BE2C (cell line): ENCODE data around the gene PIGL.
A peak's percentile ranks its signal among the peaks of the same experiment; 100 is the strongest.

Experiments
- DNase-seq: peaks from one replicate; pipeline ENCODE4 v3.0.0-alpha.2; 2020
- H3K27me3 ChIP-seq: fragments of 250-450 bp; sonication (Bioruptor Pico); 2 replicates; pipeline ENCODE4 v1.5.1; 2020; ENCODE audit warnings: mild to moderate bottlenecking
- H3K36me3 ChIP-seq: fragments of 250-450 bp; sonication (Bioruptor Pico); 2 replicates; pipeline ENCODE4 v1.5.1; 2020; ENCODE audit warnings: mild to moderate bottlenecking
- H3K4me1 ChIP-seq: fragments of 250-450 bp; sonication (Bioruptor Pico); 2 replicates; pipeline ENCODE4 v1.5.1; 2020
- H3K4me3 ChIP-seq: 2 replicates; pipeline ENCODE4 v1.5.1; 2011; ENCODE audit warnings: low read depth, low read length
- H3K9me3 ChIP-seq: fragments of 250-450 bp; sonication (Bioruptor Pico); 2 replicates; pipeline ENCODE4 v1.5.1; 2020
- CTCF ChIP-seq: IDR thresholded peaks from 2 replicates; pipeline ENCODE4 v1.5.1; 2012; ENCODE audit warnings: mild to moderate bottlenecking, low read depth, low read length

PIGL gene

DNA sequence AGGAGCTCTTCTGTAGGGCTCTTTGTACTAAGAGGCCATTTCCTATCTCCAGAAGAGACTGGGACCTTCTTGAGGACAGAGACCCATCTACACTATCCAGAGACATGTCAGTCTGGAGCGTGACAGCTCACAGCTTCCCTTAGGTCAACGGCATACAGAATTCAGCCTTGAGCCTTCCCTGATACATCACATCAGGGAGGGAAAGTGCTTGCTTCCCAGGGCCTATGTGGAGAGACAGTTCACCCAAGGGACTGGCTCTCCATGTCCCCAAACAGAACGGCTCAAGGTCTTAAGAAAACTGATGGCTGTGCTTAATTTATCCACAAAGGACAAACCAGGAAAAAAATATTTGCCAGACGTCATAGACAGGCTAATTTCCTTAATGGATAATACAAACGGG lies 128.6 kb downstream of the PIGL start:
- TF ChIP-seq CTCF, result no peak
- DNase-seq, result no peak
- Histone ChIP-seq H3K27me3 (no peaks in the 10 kb centered on the region), H3K36me3 (peaks cover 21% of the 10 kb centered on the region), H3K4me1 (no peaks in the 10 kb centered on the region), H3K4me3 (no peak overlapping the region), H3K9me3 (no peaks in the 10 kb centered on the region)

GRCh38 chr17:16346721-16347271 lies 129.8 kb downstream of the PIGL start:
- no peaks in the 10 kb centered on the region for H3K4me1 ChIP-seq
- H3K4me3 ChIP-seq, result no peak overlapping the region
- no peak for TF ChIP-seq CTCF
- no peaks in the 10 kb centered on the region for H3K27me3 ChIP-seq
- H3K36me3 ChIP-seq, result peaks cover 21% of the 10 kb centered on the region
- DNase-seq, result no peak
- no peaks in the 10 kb centered on the region for H3K9me3 ChIP-seq

DNA sequence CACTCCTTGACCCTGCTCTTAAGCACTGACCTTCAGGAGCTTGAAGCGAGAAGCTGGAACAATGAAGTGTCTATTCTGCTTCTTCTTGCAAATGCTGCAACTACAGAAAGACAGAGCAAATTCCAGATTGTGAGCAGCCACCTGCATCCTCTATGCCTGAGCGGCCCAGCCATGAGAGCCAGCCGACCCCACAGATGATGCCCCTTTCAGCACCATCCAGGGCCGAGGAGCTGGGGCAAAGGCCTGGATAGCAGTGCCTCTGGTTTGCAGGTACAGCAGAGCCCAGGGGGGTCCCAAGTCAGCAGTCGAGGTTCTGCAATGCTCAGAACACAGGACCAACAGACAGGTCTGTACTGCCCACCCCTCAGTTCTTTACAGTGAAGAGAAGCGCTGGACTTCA lies 131.6 kb downstream of the PIGL start:
- Histone ChIP-seq H3K27me3 (no peaks in the 10 kb centered on the region), H3K4me3 (no peak overlapping the region), H3K36me3 (peaks cover 21% of the 10 kb centered on the region), H3K4me1 (no peaks in the 10 kb centered on the region), H3K9me3 (no peaks in the 10 kb centered on the region)
- DNase-seq, result no peak
- TF ChIP-seq CTCF, result no peak

- DNase-seq, result no peak
Measured at GRCh38 chr17:16349431-16349830, 132.4 kb downstream of the PIGL start.

DNA sequence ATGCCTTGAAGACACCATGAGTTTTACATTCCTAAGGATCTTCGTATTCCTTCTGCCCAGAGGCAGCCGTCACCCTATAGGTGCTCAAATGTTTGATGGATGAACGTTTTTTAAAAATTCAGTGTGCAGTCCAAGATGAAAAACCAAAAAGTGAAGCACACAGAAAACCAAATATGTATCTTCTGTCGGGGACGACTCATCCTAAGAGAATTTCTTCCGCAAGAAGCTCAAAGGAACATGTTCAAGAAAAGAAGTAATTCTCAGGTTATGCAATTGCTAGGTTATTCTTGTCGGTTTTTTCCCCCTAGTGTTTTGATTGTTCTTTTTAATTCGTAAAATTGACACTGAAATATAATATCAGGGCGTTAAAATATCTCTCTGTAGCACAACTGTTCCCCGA lies 134.8 kb downstream of the PIGL start:
- Histone ChIP-seq H3K27me3 (no peaks in the 10 kb centered on the region), H3K9me3 (no peaks in the 10 kb centered on the region), H3K36me3 (peaks cover 21% of the 10 kb centered on the region), H3K4me3 (peak overlapping the region; percentile 82), H3K4me1 (no peaks in the 10 kb centered on the region)
- DNase-seq, result no peak
- TF ChIP-seq CTCF, result no peak

More at GRCh38 chr17:16349431-16349830, 132.4 kb downstream of the PIGL start:
- H3K4me3 ChIP-seq, result no peak overlapping the region
- no peaks in the 10 kb centered on the region for H3K4me1 ChIP-seq
- H3K27me3 ChIP-seq, result no peaks in the 10 kb centered on the region
- no peak for TF ChIP-seq CTCF
- peaks cover 21% of the 10 kb centered on the region for H3K36me3 ChIP-seq
- H3K9me3 ChIP-seq, result no peaks in the 10 kb centered on the region

DNA sequence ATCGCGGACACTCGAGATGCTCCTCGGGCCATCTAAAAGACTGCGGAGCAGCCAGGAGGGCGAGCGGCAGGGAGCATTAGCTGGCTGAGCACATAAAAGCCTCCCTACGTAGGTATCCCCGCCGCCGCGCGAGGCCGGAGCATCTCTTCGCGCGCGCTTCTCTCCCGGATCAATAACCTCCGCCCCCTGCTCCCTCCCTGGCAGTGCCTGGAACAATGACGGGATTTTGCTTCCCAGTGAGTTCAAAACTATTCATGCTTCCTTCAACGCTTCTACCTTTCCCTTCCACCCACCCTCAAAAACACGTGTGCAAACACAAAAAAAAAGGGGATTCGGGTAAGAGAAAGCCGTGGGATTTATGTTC lies 135.3 kb downstream of the PIGL start:
- no peak for TF ChIP-seq CTCF
- peak overlapping the region; percentile 82 for H3K4me3 ChIP-seq
- H3K36me3 ChIP-seq, result peaks cover 18% of the 10 kb centered on the region
- no peaks in the 10 kb centered on the region for H3K9me3 ChIP-seq
- no peaks in the 10 kb centered on the region for H3K4me1 ChIP-seq
- H3K27me3 ChIP-seq, result no peaks in the 10 kb centered on the region
- peak; percentile 63 for DNase-seq
